GM10266 (cell line): ENCODE data around the gene ACSL1.

Source experiments
- DNase-seq: peaks from one replicate; pipeline ENCODE4 v3.0.0; 2012; ENCODE audit errors: extremely low spot score
- CTCF ChIP-seq: IDR thresholded peaks from 2 replicates; pipeline ENCODE4 v1.5.1; 2012; ENCODE audit warnings: mild to moderate bottlenecking, low read depth; ENCODE audit not compliant: control insufficient read depth, insufficient read depth; ENCODE audit errors: missing control alignments

The ACSL1 gene

GRCh38 chr4:184755278-184755677, 70.5 kb downstream of the ACSL1 start:
- TF ChIP-seq CTCF, result no peak
- DNase-seq, result no peak

GRCh38 chr4:184752496-184753275, 73.1 kb downstream of the ACSL1 start:
- DNase-seq, result no peak
- no peak for TF ChIP-seq CTCF

- DNase-seq, result no peak
- TF ChIP-seq CTCF, result no peak
Observed at GRCh38 chr4:184751585-184751956, 74.2 kb downstream of the ACSL1 start.

- DNase-seq, result no peak
- TF ChIP-seq CTCF, result no peak
Observed at GRCh38 chr4:184750926-184751584, 74.7 kb downstream of the ACSL1 start.

- no peak for DNase-seq
- no peak for TF ChIP-seq CTCF
Observed at GRCh38 chr4:184748251-184748652, 77.5 kb downstream of the ACSL1 start.

- TF ChIP-seq CTCF, result no peak
- no peak for DNase-seq
Observed at GRCh38 chr4:184747034-184747830, 78.5 kb downstream of the ACSL1 start.
